Astrocyte of the spinal cord (primary cell): ENCODE results near the gene LOC128125822.
"Not testable (repeated sequence)": the region's sequence is repeated elsewhere in the genome, so short reads cannot be mapped to it uniquely, and the experiment has no call there.

ENCODE experiments used
- DNase-seq: peaks from one replicate; pipeline ENCODE4 v3.0.0; 2011; ENCODE audit warnings: low read depth, low spot score
- H3K4me3 ChIP-seq: 2 replicates; pipeline ENCODE4 v1.5.1; 2011; ENCODE audit warnings: low read depth, mild to moderate bottlenecking, low read length, moderate library complexity
- in situ Hi-C: cut with HindIII; loops from 2 replicates; pipeline ENCODE4 v1.10.0; 2017; ENCODE audit warnings: low sequenced_read_pairs
- TF ChIP-seq, protein P1 (sequence below): IDR thresholded peaks from 2 replicates; pipeline ENCODE4 v1.5.1; 2012; ENCODE audit warnings: low read depth, mild to moderate bottlenecking, low read length, inconsistent platforms

LOC128125822 gene

DNA sequence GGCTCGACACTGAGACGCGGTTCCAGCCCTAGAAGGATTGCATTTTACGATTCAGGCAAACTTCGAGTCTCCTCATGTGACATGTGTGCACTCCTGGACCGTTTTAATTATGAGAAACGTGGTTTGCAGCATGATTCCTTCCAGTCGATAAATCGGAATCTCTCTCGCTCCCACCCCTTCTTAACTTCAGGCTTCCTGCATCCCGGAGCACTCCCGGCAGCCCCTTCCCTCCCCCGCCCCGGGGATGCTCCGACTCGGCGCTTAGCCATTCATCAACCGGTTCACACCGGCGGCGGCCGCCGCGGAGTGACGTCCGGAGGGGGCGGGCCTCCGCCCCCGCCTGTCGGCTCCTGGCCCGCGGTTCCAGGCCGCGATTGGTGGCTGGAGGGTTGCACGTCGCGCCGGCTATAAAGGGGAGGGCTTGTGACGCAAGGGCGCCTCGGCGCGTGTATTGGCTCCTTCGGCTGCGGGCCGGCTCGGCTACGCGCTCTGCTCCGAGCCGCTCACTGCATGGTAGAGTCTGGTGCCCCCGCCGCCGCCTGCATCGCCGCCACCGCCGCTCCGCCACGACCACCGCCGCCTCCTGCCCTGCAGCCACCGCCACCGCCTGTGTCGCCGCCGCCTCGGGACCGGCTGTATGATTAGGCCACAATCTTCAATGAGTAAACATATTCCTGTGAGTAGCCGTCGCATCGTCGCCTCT is at the start of gene LOC128125822, which contains the start of gene PTP4A1:
LOC128125822 (plus strand) TSS at position 437 of the 703 bp plus-strand sequence.
PTP4A1 (plus strand) TSS at position 437 of the 703 bp plus-strand sequence. CDS start 4,401 bp downstream, outside the sequence.
- TF ChIP-seq, protein P1, sequence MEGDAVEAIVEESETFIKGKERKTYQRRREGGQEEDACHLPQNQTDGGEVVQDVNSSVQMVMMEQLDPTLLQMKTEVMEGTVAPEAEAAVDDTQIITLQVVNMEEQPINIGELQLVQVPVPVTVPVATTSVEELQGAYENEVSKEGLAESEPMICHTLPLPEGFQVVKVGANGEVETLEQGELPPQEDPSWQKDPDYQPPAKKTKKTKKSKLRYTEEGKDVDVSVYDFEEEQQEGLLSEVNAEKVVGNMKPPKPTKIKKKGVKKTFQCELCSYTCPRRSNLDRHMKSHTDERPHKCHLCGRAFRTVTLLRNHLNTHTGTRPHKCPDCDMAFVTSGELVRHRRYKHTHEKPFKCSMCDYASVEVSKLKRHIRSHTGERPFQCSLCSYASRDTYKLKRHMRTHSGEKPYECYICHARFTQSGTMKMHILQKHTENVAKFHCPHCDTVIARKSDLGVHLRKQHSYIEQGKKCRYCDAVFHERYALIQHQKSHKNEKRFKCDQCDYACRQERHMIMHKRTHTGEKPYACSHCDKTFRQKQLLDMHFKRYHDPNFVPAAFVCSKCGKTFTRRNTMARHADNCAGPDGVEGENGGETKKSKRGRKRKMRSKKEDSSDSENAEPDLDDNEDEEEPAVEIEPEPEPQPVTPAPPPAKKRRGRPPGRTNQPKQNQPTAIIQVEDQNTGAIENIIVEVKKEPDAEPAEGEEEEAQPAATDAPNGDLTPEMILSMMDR = no peak
- peak within 1 kb of the TSS; percentile 93 for H3K4me3 ChIP-seq
- in situ Hi-C loops = no loop called here
- DNase-seq = peak; percentile 99

DNA sequence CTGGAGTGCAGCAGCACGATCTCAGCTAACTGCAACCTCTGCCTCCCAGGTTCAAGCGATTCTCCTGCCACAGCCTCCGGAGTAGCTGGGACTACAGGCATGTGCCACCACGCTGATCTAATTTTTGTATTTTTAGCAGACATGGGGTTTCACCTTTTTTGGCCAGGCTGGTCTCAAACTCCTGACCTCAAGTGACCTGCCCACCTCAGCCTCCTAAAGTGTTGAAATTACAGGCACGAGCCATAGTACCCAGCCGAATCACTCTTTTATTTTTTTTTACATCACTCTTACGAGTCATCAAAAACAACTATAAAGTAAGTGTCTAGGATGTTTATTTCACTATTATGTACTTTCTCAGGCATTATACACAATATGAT is 49.4 kb upstream of the LOC128125822 start:
- in situ Hi-C loops, DNase-seq, H3K4me3 ChIP-seq: not testable (repeated sequence)

DNA sequence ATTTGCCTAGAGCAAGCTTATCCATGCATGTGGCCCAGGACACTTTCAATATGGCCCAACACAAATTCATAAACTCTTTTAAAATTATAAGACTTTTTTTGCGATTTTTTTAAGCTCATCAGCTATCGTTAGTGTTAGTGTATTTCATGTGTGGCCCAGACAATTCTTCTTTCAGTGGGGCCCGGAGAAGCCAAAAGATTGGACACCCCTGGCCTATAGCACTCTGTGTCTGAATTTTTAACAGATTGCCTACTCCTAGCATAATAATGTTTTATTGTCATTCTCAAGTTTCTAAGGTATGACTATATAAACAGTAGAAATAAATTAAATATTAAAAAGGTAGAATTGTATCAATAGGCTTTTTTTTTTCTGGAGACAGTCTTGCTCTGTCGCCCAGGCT is 48.6 kb upstream of the LOC128125822 start:
- TF ChIP-seq, protein P1 = no peak
- no peak for DNase-seq
- no peak overlapping the region for H3K4me3 ChIP-seq
- in situ Hi-C loops = no loop called here

DNA sequence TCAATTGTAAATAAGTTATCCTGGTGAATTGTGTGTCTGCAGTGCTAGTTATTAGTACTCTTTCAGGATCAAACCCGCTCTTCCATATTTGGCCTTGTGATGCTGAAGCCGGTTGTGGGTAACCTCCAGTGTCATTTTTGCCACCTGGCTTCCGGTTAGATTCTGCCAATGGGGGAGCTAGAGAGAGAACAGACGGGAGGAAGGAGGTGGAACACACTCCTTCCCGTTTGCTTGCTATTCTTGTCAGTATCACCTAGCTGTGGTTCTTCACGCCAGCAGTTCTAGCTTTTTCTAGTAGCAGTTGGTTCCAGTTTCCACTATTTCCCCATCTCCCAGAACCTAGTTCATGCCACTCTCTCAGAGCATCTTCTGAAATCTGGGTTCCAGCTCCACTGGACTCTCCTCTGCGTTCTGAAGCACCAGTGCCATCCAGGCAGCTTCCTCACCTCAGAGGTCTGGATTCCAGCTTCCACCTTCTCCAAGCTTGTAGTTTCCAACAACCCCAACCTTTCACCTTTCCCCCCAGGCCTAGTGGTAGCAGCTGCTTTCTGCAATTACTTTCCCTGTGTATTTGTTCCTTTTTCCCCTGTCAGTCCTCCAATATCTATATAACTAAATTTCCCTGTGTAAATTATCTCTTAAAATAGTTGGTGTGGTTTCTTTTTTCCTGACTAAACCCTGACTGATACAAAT is 46.9 kb upstream of the LOC128125822 start:
- in situ Hi-C loops = no loop called here
- no peak for DNase-seq
- H3K4me3 ChIP-seq = no peak overlapping the region
- TF ChIP-seq, protein P1 = no peak

DNA sequence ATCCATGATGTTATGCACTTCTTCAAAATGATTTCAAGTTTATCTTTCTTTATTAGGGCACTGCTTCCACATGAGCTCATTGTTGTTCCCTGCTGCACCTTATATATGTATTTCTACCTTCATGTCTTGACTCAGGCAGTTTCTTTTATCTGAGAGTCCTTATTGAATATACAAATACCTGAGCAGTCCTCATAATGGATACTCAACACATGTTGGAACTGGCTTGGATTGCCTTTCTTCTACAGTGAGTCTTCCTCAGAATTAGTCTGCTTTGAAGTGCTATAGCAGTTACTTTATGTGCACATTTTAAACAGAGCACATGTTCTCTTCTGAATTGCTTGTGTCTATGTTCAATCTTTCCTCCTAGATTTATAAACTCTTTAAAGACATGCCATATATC is 45.3 kb upstream of the LOC128125822 start:
- TF ChIP-seq, protein P1 = no peak
- in situ Hi-C loops = no loop called here
- DNase-seq = no peak
- no peak overlapping the region for H3K4me3 ChIP-seq

DNA sequence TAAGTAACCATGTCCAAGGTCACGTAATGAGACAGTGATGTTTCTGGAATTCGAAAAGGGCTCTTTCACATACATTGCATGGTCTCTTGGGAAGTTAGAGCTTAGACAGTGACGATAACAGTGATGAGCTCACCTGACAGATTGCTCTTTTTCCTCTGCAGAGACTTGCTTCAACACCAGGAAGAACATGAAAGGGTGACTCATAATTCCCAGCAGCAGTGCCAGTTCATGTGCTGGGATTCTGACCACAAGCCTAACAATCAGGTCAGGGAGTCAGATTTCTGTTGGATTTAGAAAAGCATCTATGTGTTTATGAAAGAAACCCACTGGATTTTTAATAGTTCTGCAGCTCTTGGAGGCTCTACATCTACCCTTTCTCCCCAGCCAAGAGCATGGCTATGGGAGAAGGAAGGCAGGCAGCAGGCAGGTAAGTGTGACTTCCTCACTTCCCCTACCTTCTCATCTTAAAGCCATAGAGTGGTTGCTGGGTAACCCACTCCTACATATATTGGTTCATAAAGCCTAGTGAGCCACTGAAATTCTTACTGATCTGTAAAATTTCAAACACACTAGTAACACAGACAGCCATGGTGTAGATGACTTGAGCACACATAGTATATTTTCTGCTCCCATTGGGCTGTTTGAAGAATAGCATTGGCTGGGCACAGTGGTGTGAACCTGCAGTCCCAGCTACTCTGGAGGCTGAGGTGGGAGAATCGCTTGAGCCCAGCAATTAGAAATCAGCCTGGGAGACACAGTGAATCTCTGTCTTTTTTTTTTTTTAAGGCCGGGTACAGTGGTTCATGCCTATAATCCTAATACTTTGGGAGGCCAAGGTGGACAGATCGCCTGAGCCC is 44.4 kb upstream of the LOC128125822 start:
- in situ Hi-C loops = no loop called here
- H3K4me3 ChIP-seq = no peak overlapping the region
- peak; percentile 99 for DNase-seq
- TF ChIP-seq, protein P1 = no peak
